SK-N-MC (cell line): ENCODE measurements around the gene MYO10.

Source experiments
- DNase-seq: peaks from one replicate; pipeline ENCODE4 v3.0.0-alpha.2; 2011; ENCODE audit warnings: low read depth, low spot score
- H3K27ac ChIP-seq: fragments of 200-600 bp; sonication (generic); 2 replicates; pipeline ENCODE4 v1.5.1; 2016; ENCODE audit warnings: mixed run types
- H3K36me3 ChIP-seq: fragments of 200-600 bp; sonication (generic); 2 replicates; pipeline ENCODE4 v1.6.1; 2017; ENCODE audit warnings: antibody characterized with exemption, low read length, mixed read lengths; ENCODE audit not compliant: insufficient read depth
- H3K4me3 ChIP-seq: fragments of 200-600 bp; sonication (generic); 2 replicates; pipeline ENCODE4 v1.5.1; 2016
- H3K9ac ChIP-seq: fragments of 200-600 bp; sonication (generic); 2 replicates; pipeline ENCODE4 v1.8.0; 2017; ENCODE audit warnings: mixed run types, mixed read lengths; ENCODE audit not compliant: insufficient read length
- H3K9me3 ChIP-seq: fragments of 200-600 bp; sonication (generic); 2 replicates; pipeline ENCODE4 v1.6.1; 2017; ENCODE audit warnings: low read depth, mild to moderate bottlenecking, antibody characterized with exemption, low read length, moderate library complexity, mixed read lengths
- EZH2 ChIP-seq: fragments of 200-600 bp; sonication (generic); IDR thresholded peaks from one replicate; pipeline ENCODE4 v1.6.1; 2017; ENCODE audit warnings: antibody characterized with exemption
- FOXP2 ChIP-seq: optimal IDR thresholded peaks from 2 replicates; pipeline ENCODE3; 2011; ENCODE audit warnings: mild to moderate bottlenecking, moderate library complexity; ENCODE audit not compliant: insufficient read depth; ENCODE audit errors: extremely low read length, control extremely low read depth
- POLR2AphosphoS5 ChIP-seq: IDR thresholded peaks from 2 replicates; pipeline ENCODE4 v1.6.1; 2012; ENCODE audit warnings: mild to moderate bottlenecking, low read depth, low read length, borderline replicate concordance

Gene MYO10

GRCh38 chr5:16644301-16644889 is 291.7 kb downstream of the MYO10 start:
- no peak overlapping the region for H3K4me3 ChIP-seq
- H3K36me3 ChIP-seq, result no peaks in the 10 kb centered on the region
- no peak for DNase-seq
- H3K27ac ChIP-seq, result no peak overlapping the region
- no peaks in the 10 kb centered on the region for H3K9me3 ChIP-seq
- TF ChIP-seq POLR2AphosphoS5 (no peak), FOXP2 (no peak), EZH2 (no peak)
- no peak overlapping the region for H3K9ac ChIP-seq

DNA sequence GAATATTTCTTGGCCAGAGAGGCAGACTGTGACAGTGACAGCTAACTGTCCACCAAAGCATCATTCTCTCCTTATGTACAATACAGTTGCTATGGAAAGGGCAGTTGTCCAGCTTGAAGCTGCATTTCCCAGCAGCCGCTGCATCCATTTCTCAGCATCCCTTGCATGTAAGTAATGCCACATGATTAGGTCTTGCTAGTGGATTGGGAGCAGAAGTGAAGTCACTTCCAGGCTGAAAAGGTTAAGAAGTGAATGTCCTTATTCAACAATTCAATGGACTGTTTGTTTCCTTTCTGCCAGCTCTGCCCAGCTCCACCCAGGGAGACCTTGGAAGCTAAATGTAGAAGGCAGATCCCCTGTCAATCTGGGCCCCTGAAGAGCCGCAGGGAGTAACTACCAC is 293.2 kb downstream of the MYO10 start:
- H3K36me3 ChIP-seq, result no peaks in the 10 kb centered on the region
- H3K9me3 ChIP-seq, result no peaks in the 10 kb centered on the region
- no peak for DNase-seq
- no peak for TF ChIP-seq POLR2AphosphoS5
- no peak for TF ChIP-seq EZH2
- TF ChIP-seq FOXP2, result no peak
- no peak overlapping the region for H3K27ac ChIP-seq
- no peak overlapping the region for H3K4me3 ChIP-seq
- H3K9ac ChIP-seq, result no peak overlapping the region

GRCh38 chr5:16639206-16639605 is 296.9 kb downstream of the MYO10 start:
- Histone ChIP-seq H3K9ac (no peak overlapping the region), H3K27ac (no peak overlapping the region), H3K36me3 (no peaks in the 10 kb centered on the region), H3K9me3 (no peaks in the 10 kb centered on the region), H3K4me3 (no peak overlapping the region)
- no peak for TF ChIP-seq POLR2AphosphoS5
- DNase-seq, result no peak

DNA sequence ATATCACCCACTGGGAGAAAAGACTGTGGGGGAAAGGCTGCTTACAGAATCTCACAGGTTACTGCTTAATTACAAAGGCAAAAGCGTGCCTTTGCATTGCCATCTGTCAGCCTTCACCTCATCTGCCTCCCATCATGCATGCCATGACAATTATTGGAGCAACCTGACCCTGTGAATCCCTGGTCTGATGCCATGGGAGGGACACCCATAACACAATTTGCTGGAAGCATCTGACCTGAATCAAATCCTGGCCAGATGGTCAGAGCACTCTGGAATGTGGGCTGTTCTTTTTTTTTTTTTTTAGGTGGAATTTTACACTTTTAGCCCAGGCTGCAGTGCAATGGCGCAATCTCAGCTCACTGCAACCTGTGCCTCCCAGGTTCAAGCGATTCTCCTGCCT is 307.7 kb downstream of the MYO10 start:
- no peaks in the 10 kb centered on the region for H3K36me3 ChIP-seq
- TF ChIP-seq FOXP2, result no peak
- TF ChIP-seq EZH2, result no peak
- no peak for TF ChIP-seq POLR2AphosphoS5
- H3K9ac ChIP-seq, result no peak overlapping the region
- H3K4me3 ChIP-seq, result no peak overlapping the region
- DNase-seq, result no peak
- H3K9me3 ChIP-seq, result no peaks in the 10 kb centered on the region
- H3K27ac ChIP-seq, result no peak overlapping the region

DNA sequence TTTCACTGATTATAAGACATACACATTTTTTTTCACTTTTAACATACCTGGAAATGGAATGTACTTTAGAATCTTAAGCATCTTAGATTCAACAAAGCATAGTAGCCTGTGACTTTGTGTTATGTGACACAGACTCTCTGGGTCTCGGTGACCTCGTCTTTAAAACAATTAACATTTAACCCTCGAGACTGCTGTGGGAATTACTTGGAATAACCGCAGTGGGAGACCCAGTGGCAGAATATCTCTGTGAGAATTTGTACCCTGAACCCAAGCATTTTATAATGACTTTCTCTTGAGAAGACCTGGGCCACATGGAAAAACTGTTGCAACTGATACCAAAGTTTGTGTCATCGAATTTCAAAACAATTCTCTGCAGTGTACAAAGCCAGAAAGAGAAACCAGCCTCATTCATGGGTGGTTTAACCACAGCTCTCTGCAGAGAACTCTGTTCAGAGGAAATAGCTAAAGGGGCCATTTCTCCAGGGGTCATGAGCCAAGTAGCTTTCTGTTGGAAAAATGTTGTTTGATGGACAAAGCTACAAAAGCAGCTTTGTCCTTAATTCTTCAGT is 309.3 kb downstream of the MYO10 start:
- Histone ChIP-seq H3K36me3 (no peaks in the 10 kb centered on the region), H3K27ac (no peak overlapping the region), H3K9ac (no peak overlapping the region), H3K9me3 (no peaks in the 10 kb centered on the region), H3K4me3 (no peak overlapping the region)
- DNase-seq, result no peak
- TF ChIP-seq EZH2, result no peak
- TF ChIP-seq POLR2AphosphoS5, result no peak
- no peak for TF ChIP-seq FOXP2

- no peaks in the 10 kb centered on the region for H3K9me3 ChIP-seq
- H3K36me3 ChIP-seq, result no peaks in the 10 kb centered on the region
- DNase-seq, result no peak
- no peak overlapping the region for H3K9ac ChIP-seq
- H3K27ac ChIP-seq, result no peak overlapping the region
- TF ChIP-seq EZH2, result no peak
- TF ChIP-seq FOXP2, result no peak
- TF ChIP-seq POLR2AphosphoS5, result no peak
- no peak overlapping the region for H3K4me3 ChIP-seq
Measured at GRCh38 chr5:16625096-16625495, 311.0 kb downstream of the MYO10 start.

DNA sequence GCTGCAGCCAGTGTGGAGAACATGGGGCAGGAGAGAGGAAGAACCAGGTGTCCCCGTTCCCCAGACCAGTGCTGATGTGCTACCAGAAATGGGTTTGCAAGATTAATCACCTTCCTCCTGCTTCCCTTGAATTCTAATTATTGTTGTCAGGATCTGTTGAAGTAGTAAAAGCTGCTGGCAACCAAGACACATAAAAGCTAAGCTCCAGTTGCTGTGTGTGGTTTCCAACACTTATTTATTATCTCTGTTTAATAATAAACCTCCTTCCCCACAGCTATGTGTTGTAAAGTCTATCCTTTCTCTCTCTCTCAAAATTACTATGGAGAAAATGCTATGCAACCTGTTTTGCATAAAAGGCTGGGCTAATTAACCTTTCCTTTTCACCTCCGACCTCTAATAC is 317.0 kb downstream of the MYO10 start:
- H3K27ac ChIP-seq, result no peak overlapping the region
- H3K36me3 ChIP-seq, result no peaks in the 10 kb centered on the region
- no peak overlapping the region for H3K9ac ChIP-seq
- no peak overlapping the region for H3K4me3 ChIP-seq
- DNase-seq, result no peak
- TF ChIP-seq FOXP2 (no peak), EZH2 (no peak), POLR2AphosphoS5 (no peak)
- no peaks in the 10 kb centered on the region for H3K9me3 ChIP-seq

DNA sequence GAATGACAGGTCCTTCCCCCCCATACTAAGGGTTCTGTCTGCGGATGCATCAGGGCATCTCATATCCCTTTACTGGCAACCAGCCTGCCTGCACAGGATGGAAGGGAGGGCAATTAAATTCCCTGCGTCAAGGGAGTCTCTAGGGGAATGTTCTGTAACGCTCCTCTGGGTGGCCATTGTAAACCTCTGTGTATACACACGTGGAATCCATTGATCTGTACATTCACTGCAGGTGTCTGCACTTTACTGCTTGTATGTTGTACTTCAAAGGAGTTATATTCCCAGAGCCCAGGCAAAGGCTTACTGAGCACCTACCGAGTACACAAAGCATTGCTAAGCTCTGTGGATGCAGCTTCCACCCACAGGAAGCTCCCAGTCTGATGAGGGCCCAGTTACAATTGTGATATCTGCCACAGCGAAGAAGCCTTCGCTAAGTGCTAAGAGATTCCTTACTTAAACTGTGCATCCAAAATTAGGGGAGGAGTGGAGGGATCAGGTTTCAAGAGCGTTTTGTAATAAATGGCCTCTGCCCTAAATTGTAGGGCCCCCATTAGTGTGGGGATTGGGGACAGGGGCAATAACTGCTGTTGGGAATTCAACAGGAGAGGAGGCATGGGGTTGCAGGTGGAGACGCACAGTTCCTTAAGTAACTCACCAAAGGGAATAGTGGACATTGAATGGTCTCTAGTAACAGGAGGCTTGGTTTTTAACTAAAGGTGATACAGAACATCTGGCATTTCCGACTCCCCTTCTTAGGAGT is 317.8 kb downstream of the MYO10 start:
- no peak overlapping the region for H3K27ac ChIP-seq
- no peak overlapping the region for H3K9ac ChIP-seq
- no peak for DNase-seq
- no peak overlapping the region for H3K4me3 ChIP-seq
- H3K36me3 ChIP-seq, result no peaks in the 10 kb centered on the region
- TF ChIP-seq EZH2, result no peak
- no peak for TF ChIP-seq FOXP2
- TF ChIP-seq POLR2AphosphoS5, result no peak
- H3K9me3 ChIP-seq, result no peaks in the 10 kb centered on the region

DNA sequence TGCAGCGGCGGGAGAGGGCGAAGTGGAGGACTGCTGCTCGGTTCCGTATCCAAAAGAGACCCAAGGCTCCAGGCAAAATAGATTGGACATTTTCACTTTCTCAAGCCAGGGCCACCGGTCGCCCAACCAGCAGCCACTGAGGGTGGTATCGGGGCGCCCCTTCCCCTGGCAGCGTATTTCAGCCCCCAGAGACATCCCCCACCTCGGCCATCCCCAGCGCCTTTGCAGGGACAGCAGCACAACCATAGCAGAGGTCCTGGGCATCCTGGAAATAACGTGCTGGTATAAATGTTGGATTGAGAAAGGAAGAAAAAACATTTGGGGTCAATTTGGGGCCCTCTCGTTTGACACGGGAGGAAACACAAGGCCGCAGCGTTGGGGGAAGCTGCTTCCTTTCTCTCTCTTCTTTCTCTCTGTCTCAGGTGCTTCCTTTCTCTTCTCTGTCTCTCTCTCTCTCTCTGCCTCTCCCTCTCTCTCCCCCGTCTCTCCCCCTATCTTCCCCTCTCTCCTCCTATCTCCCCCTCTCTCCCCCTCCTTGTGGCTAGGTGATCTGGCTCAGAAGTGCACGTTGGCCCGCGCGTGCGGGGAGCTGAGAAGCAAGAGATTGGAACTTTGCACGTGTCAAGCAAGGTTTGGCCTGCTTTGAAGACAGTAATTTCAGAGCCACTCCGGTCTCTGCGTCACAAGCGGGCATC is 318.7 kb downstream of the MYO10 start:
- no peaks in the 10 kb centered on the region for H3K36me3 ChIP-seq
- peak overlapping the region; percentile 52 for H3K9ac ChIP-seq
- no peak for DNase-seq
- TF ChIP-seq POLR2AphosphoS5, result no peak
- TF ChIP-seq FOXP2, result no peak
- no peak for TF ChIP-seq EZH2
- H3K4me3 ChIP-seq, result peak overlapping the region; percentile 79
- no peak overlapping the region for H3K27ac ChIP-seq
- H3K9me3 ChIP-seq, result no peaks in the 10 kb centered on the region
